ENCODE results near the gene SLC19A1.

DNA sequence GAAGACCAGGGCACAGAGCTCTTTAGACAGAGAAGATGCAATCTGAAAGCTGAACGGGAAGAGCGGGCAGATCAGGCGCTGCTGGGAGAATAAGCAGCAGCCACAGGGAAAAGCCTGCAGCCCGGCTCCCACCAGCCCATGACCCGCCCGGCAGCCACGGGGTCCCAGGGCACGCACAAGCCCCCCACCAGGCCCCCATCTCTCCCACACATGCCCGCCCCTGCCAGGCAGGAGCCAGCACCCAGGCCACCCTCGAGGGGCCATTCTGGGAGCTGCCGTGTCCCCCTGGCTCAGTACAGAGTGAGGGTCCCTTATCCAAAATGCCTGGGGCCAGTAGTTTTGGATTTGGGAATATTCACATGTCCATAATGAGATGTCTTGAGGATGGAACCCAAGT lies 16.3 kb downstream of the SLC19A1 start:
- TF ChIP-seq, protein P1, sequence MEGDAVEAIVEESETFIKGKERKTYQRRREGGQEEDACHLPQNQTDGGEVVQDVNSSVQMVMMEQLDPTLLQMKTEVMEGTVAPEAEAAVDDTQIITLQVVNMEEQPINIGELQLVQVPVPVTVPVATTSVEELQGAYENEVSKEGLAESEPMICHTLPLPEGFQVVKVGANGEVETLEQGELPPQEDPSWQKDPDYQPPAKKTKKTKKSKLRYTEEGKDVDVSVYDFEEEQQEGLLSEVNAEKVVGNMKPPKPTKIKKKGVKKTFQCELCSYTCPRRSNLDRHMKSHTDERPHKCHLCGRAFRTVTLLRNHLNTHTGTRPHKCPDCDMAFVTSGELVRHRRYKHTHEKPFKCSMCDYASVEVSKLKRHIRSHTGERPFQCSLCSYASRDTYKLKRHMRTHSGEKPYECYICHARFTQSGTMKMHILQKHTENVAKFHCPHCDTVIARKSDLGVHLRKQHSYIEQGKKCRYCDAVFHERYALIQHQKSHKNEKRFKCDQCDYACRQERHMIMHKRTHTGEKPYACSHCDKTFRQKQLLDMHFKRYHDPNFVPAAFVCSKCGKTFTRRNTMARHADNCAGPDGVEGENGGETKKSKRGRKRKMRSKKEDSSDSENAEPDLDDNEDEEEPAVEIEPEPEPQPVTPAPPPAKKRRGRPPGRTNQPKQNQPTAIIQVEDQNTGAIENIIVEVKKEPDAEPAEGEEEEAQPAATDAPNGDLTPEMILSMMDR (IDR thresholded peaks at IDR 0.05 in 8 of 11, conservative IDR thresholded peaks at IDR 0.05 in 3 of 11): no peak
- TF ChIP-seq POLR2AphosphoS5 (IDR thresholded peaks at IDR 0.05): no peak
- TF ChIP-seq POLR2A (IDR thresholded peaks at IDR 0.05): no peak
